ENCODE data around the gene CLDN16.

DNA sequence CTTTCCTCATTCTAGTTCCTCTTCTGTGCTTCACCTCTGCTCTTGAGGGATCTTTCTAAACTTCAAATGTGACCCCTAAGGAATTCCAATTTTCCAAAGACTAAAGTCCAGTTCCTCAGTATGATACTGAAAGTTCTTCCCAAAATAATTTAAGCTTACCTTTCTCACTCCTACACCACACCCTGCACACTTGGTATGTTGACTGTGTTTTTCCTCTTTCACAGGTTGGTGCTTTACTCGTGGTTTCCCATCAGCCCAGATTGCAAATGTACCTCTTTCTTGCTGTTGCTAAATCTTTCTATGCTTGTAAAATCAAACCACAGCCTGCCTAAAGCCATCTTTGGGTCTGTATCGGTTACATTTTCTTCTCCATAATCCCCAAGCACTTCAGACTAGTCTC, 30.5 kb upstream of the CLDN16 start:
- no peak for TF ChIP-seq POLR2AphosphoS5 (IDR thresholded peaks at IDR 0.05)
- TF ChIP-seq, protein P1, sequence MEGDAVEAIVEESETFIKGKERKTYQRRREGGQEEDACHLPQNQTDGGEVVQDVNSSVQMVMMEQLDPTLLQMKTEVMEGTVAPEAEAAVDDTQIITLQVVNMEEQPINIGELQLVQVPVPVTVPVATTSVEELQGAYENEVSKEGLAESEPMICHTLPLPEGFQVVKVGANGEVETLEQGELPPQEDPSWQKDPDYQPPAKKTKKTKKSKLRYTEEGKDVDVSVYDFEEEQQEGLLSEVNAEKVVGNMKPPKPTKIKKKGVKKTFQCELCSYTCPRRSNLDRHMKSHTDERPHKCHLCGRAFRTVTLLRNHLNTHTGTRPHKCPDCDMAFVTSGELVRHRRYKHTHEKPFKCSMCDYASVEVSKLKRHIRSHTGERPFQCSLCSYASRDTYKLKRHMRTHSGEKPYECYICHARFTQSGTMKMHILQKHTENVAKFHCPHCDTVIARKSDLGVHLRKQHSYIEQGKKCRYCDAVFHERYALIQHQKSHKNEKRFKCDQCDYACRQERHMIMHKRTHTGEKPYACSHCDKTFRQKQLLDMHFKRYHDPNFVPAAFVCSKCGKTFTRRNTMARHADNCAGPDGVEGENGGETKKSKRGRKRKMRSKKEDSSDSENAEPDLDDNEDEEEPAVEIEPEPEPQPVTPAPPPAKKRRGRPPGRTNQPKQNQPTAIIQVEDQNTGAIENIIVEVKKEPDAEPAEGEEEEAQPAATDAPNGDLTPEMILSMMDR (IDR thresholded peaks at IDR 0.05): no peak

Data from gastroesophageal sphincter (tissue), 3 donors.